Suppressor macrophage (primary cell): ENCODE results near the gene TMCO6.
"Not testable (repeated sequence)": the region's sequence is repeated elsewhere in the genome, so short reads cannot be mapped to it uniquely, and the experiment has no call there.

Experiments
- DNase-seq, 4 experiments: peaks; one replicate each; pipeline ENCODE4 v3.0.0-alpha.2; 2020 to 2022
- total RNA-seq, 17 experiments: gene quantifications; one replicate each; lab custom pipeline; 2026; ENCODE audit warnings: mixed read lengths in 6 of 17, inconsistent platforms in 3 of 17; lab: John Stamatoyannopoulos, UW

Gene TMCO6
- 0.97 to 8.5 (median 3.8) reads per million in 17 experiments for total RNA-seq

DNA sequence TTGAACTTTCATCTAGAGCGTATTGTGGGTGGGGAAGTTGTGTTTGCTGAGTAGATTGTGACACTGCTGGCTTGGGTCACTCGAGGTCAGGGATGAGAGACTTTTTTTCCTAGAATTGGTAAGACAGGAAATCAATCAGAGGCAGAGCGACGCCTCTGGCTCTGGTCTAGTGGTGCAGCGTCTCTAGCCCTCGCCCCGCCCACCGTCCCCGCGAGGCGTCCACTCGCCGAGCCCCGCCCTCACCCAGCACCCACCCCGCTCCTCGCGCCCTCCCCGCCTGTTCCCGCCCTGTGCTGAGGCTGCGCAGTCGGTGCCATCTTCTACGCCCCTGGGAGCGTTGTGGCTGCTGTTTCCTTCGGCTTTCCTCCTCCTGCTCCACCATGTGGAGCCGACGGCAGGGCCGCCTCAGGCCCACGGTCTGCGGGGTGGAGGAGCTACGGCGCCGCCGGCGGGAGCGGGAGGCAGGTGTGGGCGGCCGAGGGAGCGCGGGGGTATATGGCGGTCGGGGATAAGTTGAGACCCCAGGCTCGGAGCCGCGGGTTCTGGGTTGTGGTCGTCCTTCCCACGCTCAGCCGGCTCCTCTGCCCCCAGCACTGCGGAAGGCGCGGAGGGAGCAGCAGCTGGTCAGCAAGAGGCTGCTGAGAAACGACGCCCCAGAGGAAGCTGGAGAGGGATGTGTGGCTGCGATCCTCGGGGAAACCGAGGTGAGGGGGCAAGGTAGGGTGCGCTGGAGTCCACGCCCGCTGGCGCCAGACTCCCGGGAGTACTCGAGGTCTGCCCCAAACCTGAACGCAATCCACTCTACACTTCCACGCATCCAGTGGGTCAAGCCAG is at the start of gene TMCO6:
TSS of gene TMCO6 (plus strand) at position 304 of the 834 bp plus-strand sequence. CDS start at position 381, 77 bp downstream.
- peak; percentile 99 to 100 (median 99) for DNase-seq

DNA sequence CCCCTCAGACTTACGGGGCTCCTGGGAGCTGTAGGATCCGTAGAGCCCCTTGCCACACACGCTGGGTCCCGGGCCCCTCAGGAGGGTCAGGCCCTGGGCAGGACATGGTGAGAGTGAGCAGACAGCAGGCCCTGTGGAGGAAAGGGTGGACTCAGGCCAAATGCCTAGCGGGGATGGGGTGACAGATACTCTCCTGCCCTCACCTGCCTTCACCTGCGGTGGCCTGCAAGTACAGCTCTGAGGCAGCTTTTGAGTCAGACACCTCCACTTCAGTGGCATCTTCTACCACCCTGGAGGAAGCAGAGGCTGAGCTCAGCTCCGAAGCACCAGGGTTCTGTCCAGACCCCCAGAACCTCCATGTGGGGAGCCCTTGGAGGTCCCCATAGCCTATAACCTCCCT is 48.4 kb upstream of the TMCO6 start:
- DNase-seq: no peak

DNA sequence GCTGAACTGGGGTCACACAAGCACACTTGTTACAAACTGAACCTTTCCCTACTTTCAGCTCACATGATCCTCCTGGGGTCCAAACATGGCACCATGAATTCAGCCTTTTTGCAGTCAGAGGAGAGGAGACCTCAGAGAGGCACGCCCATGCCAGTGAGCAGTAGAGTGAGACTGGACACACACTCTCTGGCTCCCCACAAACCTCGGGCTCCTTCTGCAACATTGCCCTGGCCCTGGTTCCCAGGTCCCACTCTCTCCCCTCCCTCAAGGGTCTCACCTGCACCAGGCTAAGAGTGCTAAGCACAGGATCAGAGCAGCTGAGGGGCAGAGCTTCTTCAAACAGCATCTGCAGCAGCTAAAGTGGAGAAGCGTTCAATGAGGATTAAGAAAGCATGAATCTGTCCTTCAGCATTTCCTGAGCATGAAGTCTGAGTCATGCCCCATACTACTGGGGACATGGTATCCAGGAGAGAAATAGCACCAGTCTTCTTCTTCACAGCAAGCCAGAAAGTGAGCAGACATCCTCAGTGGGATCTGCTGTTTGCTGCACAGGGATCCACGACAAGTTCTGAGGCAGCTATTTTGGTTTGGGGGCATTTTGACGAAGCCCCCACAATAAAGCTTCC is 47.4 kb upstream of the TMCO6 start:
- peak; percentile 56 to 83 (median 74) for DNase-seq

- DNase-seq: not testable (repeated sequence)
Measured at GRCh38 chr5:140593070-140593469, 46.2 kb upstream of the TMCO6 start.

DNA sequence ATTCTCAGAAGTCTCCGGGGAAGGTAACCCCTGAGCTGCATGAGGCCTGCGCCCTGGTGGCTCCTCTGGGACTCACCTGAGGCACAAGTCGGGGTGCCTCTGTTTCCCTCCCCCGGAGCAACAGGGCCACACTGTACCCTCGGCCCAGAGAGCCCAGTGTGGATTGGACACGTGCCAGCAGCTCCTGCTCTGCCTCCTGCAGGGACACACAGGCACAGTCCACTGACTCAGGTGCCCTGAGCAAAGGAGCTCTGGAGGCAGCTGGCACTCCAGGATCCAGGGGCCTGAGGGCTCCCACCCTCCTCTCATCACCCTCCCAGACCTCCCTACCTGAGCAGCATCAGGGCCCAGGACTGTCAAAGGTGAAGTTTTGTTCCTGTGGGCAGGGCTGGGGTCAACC is 45.1 kb upstream of the TMCO6 start:
- DNase-seq: no peak

- DNase-seq: peak; percentile 89 to 98 (median 96)
Measured at GRCh38 chr5:140595538-140596300, 43.5 kb upstream of the TMCO6 start.

GRCh38 chr5:140596321-140596741 is 42.9 kb upstream of the TMCO6 start:
- peak; percentile 43 to 74 (median 70) for DNase-seq

DNA sequence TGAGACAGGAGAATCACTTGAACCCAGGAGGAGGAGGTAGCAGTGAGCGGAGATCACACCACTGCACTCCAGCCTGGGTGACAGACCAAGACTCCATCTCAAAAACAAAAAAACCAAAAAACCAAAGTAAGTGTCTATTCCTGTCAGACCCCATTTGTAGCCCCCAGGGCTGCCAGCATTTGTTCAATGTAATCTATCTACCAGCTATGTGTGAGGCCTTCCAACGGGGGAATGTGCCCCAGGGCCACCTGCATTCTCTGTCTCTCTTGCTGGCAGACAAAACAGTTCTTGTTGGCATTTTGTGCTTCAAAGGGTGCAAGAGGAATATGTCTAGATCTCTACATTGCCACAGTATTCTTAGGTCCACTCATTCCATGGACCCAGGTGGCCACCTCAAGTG is 40.4 kb upstream of the TMCO6 start:
- DNase-seq: no peak

DNA sequence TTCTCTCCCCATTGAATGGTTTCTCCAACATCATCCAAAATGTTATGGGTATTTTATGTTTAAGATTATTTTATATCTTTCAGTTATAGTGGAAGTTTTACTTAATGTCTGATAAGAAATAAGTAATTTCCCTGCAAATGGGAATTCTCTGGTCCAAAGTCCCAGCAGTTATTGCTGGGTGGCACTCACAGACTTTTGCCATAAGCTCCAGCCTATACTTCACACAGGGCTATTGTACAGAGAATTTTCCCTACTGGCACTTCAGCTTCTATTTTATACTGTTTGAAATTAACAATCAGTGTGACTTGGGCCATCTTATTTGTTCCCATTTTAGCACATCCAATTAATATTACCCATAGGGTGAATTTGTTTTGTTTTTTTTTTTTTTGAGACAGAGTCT is 39.2 kb upstream of the TMCO6 start:
- DNase-seq: no peak

DNA sequence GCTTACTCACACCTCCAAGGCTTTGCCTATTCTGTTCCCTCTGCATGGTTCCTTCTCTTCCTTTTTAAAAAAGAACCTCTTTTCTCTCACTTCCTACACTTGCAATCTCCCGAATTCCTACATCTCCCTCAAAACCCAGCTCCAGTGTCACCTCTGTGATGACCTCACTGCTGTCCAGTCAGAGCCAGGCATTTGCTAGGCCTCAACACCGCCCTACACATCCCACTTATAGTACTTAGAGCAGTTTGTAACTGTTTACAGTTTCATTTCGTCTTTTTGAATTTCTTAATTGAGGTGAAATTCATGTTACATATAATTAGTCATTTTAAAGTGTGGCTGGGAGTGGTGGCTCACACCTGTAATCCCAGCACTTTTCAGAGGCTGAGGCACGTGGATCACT is 37.1 kb upstream of the TMCO6 start:
- DNase-seq: peak; percentile 55 to 85 (median 78)

DNA sequence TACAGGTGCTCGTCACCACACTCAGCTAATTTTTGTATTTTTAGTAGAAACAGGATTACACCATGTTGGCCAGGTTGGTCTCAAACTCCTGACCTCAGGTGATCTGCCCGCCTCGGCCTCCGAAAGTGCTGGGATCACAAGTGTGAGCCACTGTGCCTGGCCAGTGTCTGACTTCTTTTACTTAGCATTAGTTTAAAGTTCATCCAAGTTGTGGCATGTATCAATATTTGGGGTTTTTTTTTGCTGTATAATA is 35.9 kb upstream of the TMCO6 start:
- not testable (repeated sequence) for DNase-seq

DNA sequence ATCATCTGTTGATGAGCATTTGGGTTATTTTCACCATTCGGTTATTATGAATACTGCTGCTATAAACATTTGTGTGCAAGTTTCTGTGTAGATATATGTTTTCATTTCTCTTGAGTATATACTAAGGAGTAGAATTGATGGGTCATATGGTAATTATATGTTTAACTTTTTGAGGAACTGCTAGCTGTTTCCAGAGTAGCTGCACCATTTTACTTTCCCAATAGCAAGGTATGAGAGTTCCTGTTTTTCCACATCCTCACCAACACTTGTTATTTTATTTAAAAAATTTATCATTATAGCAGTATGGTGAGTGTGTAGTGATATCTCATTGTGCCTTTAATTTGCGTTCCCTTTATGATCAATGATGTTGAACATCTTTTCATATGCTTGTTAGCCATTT is 35.5 kb upstream of the TMCO6 start:
- DNase-seq: peak in 2 of 4 experiments; percentile 57 to 67

DNA sequence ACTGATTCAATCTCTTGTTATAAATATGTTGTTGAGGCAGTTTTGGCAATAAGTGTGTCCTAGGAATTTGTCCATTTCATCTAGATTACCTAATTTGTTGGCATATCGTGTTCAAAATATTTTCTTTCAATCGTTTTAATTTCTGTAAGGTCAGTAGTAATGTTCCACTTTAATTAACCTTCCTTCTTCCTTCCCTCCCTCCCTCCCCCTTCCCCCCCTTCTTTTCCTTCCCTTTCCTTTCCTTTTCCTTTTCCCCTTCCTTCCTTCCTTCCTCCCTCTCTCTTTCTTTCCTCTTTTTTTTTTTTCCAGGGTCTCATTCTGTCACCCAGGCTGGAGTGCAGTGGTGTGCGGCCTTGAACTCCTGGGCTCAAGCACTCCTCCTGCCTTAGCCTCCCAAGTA is 33.4 kb upstream of the TMCO6 start:
- no peak for DNase-seq

- peak in 2 of 4 experiments; percentile 63 to 67 for DNase-seq
Measured at GRCh38 chr5:140607031-140607430, 32.2 kb upstream of the TMCO6 start.

GRCh38 chr5:140608722-140609121 is 30.5 kb upstream of the TMCO6 start:
- peak in 2 of 4 experiments; percentile 57 to 58 for DNase-seq

- DNase-seq: peak; percentile 74 to 92 (median 90)
Measured at GRCh38 chr5:140609126-140609525, 30.1 kb upstream of the TMCO6 start.

GRCh38 chr5:140611020-140611521 is 28.2 kb upstream of the TMCO6 start:
- DNase-seq: peak in 3 of 4 experiments; percentile 31 to 58 (median 57)

- no peak for DNase-seq
Measured at GRCh38 chr5:140622301-140622700, 16.9 kb upstream of the TMCO6 start.

GRCh38 chr5:140623061-140623460 is 16.2 kb upstream of the TMCO6 start:
- not testable (repeated sequence) for DNase-seq

DNA sequence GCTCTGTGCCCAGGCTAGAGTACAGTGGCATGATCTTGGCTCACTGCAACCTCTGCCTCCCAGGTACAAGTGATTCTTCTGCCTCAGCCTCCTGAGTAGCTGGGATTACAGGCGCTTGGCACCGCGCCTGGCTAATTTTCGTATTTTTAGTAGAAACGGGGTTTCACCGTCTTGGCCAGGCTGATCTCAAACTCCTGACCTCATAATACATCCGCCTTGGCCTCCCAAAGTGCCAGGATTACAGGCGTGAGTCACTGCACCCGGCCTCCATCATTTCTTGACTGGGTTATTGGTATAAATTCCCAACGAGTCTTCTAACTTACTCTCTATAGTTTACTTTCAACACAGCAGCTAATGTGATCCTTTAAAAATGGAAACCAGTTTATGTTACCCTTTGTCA is 14.4 kb upstream of the TMCO6 start:
- DNase-seq: not testable (repeated sequence)

DNA sequence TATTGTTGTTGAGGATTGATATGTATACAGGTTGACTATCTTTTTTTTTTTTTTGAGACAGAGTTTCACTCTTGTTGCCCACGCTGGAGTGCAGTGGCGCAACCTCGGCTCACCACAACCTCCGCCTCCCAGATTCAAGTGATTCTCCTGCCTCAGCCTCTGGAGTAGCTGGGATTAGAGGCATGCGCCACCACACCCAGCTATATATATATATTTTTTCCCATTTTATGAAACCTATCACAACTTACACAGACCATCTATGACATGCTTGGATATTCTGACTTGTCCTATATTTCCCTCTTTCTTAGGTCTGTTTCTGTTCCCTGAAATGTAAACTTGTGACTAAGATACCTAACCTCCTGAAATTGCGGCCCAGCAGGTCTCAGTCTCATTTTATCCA is 11.3 kb upstream of the TMCO6 start:
- DNase-seq: no peak

DNA sequence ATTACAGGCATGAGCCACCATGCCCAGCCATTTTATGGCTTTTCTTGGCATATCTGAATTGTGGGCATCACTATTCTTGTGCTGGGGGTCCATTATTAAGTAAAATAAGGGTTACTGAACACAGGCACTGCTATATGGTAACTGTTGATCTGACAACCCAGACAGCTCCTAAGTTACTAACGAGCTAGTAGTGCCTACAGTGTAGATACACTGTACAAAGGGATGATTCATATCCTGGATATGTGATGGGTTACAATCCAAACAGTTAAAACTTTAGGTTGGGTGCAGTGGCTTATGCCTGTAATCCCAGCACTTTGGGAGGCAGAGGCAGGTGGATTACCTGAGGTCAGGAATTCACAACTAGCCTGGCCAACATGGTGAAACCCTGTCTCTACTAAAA is 10.5 kb upstream of the TMCO6 start:
- no peak for DNase-seq
